ENCODE measurements around the gene ZMYND11.

Gene ZMYND11

GRCh38 chr10:271201-271600 is 135.9 kb downstream of the ZMYND11 start:
- in situ Hi-C loops (cut with HindIII; ENCODE audit: low sequenced_read_pairs): no loop called here
- H3K4me3 ChIP-seq (ENCODE audit: low read depth, low read length): no peak overlapping the region
- TF ChIP-seq, protein P1, sequence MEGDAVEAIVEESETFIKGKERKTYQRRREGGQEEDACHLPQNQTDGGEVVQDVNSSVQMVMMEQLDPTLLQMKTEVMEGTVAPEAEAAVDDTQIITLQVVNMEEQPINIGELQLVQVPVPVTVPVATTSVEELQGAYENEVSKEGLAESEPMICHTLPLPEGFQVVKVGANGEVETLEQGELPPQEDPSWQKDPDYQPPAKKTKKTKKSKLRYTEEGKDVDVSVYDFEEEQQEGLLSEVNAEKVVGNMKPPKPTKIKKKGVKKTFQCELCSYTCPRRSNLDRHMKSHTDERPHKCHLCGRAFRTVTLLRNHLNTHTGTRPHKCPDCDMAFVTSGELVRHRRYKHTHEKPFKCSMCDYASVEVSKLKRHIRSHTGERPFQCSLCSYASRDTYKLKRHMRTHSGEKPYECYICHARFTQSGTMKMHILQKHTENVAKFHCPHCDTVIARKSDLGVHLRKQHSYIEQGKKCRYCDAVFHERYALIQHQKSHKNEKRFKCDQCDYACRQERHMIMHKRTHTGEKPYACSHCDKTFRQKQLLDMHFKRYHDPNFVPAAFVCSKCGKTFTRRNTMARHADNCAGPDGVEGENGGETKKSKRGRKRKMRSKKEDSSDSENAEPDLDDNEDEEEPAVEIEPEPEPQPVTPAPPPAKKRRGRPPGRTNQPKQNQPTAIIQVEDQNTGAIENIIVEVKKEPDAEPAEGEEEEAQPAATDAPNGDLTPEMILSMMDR (IDR thresholded peaks at IDR 0.05; ENCODE audit: low read depth, low read length): no peak
- no peak for DNase-seq (ENCODE audit: low read depth, low spot score)

GRCh38 chr10:271722-272121 is 136.5 kb downstream of the ZMYND11 start:
- in situ Hi-C loops (cut with HindIII; ENCODE audit: low sequenced_read_pairs): no loop called here
- TF ChIP-seq, protein P1 (IDR thresholded peaks at IDR 0.05; ENCODE audit: low read depth, low read length): no peak
- no peak overlapping the region for H3K4me3 ChIP-seq (ENCODE audit: low read depth, low read length)
- no peak for DNase-seq (ENCODE audit: low read depth, low spot score)

- no peak for DNase-seq (ENCODE audit: low read depth, low spot score)
- in situ Hi-C loops (cut with HindIII; ENCODE audit: low sequenced_read_pairs): no loop called here
- H3K4me3 ChIP-seq (ENCODE audit: low read depth, low read length): no peak overlapping the region
- TF ChIP-seq, protein P1 (IDR thresholded peaks at IDR 0.05; ENCODE audit: low read depth, low read length): no peak
Measured at GRCh38 chr10:273088-273487, 137.8 kb downstream of the ZMYND11 start.

DNA sequence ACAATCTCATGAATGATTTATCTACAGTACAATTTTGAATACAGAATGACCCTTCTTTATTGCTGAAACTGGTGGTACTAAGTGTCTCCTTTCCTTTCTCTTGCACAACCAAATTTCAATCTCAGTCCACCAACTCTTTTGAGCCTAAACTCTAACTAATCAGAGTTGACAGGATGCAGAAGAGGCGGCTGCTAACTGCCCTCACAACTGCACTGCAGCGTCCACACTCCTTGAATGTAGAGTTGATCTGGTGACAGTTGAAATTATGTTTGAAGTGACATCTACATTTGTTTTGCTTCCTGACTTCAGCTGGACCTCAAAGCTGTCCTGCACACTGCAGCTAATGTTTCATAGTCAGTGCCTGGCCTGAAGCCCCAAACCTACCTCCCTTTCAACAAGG is 139.6 kb downstream of the ZMYND11 start:
- in situ Hi-C loops (cut with HindIII; ENCODE audit: low sequenced_read_pairs): no loop called here
- no peak for DNase-seq (ENCODE audit: low read depth, low spot score)
- TF ChIP-seq, protein P1 (IDR thresholded peaks at IDR 0.05; ENCODE audit: low read depth, low read length): no peak
- H3K4me3 ChIP-seq (ENCODE audit: low read depth, low read length): no peak overlapping the region

DNA sequence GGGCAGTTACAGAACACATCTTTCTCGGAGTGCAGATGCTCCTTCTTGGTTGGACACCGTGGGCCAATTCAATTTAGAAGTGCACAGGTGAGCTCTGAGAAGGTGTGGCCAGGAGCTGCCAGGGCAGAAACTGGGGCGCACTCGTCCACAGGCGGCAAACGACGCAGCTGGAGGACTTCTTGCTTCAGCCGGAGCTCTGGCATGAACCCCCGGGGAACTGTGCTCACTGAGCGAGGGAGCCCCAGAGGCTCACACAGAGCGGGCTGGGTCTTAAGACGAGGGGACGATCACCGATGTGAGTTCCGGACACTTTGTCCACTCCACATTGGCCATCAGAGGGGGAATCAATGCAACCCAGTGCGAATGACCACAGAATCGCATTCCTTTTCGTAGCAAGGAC is 140.4 kb downstream of the ZMYND11 start:
- TF ChIP-seq, protein P1 (IDR thresholded peaks at IDR 0.05; ENCODE audit: low read depth, low read length): no peak
- no peak for DNase-seq (ENCODE audit: low read depth, low spot score)
- no peak overlapping the region for H3K4me3 ChIP-seq (ENCODE audit: low read depth, low read length)
- in situ Hi-C loops (cut with HindIII; ENCODE audit: low sequenced_read_pairs): no loop called here

DNA sequence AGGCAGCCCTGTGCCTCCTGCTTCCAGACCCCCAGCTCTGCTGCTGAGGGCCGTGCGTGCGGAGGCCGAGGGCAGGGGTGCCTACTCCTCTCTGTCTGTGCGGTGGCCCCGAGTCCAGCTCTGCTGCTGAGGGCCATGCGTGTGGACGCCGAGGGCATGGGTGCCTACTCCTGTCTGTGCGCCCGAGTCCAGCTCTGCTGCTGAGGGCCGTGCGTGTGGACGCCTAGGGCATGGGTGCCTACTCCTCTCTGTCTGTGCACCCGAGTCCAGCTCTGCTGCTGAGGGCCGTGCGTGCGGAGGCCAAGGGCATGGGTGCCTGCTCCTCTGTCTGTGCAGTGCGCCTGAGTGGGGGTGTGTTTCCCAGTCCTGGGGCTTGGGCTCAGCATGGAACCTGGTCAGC is 142.7 kb downstream of the ZMYND11 start:
- no peak for DNase-seq (ENCODE audit: low read depth, low spot score)
- TF ChIP-seq, protein P1 (IDR thresholded peaks at IDR 0.05; ENCODE audit: low read depth, low read length): no peak
- in situ Hi-C loops (cut with HindIII; ENCODE audit: low sequenced_read_pairs): no loop called here

GRCh38 chr10:278707-279106 is 143.5 kb downstream of the ZMYND11 start:
- in situ Hi-C loops (cut with HindIII; ENCODE audit: low sequenced_read_pairs): no loop called here
- TF ChIP-seq, protein P1 (IDR thresholded peaks at IDR 0.05; ENCODE audit: low read depth, low read length): no peak
- no peak overlapping the region for H3K4me3 ChIP-seq (ENCODE audit: low read depth, low read length)
- DNase-seq (ENCODE audit: low read depth, low spot score): no peak

More for the DNA sequence above, 142.7 kb downstream of the ZMYND11 start:
- no peak overlapping the region for H3K4me3 ChIP-seq (ENCODE audit: low read depth, low read length)

Data from astrocyte of the spinal cord (primary cell).